GM23248 (cell line): Measurements from ENCODE around the gene FSTL1. TPM values are rescaled to one million over a fixed set of nuclear protein-coding genes. Genes with fewer than 3 reads are reported as not detected.
"Not testable (repeated sequence)": the region's sequence is repeated elsewhere in the genome, so short reads cannot be mapped to it uniquely, and the experiment has no call there.

Source experiments
- DNase-seq: peaks from one replicate; pipeline ENCODE4 v3.0.0-alpha.2; 2015
- H2AFZ ChIP-seq: fragments of 200-600 bp; sonication (generic); 2 replicates; pipeline ENCODE4 v1.6.1; 2016; ENCODE audit warnings: antibody characterized with exemption
- H3F3A ChIP-seq: fragments of 200-600 bp; sonication (generic); 2 replicates; pipeline ENCODE4 v1.6.1; 2016; ENCODE audit warnings: mild to moderate bottlenecking, antibody characterized with exemption, mixed run types; ENCODE audit not compliant: insufficient read depth
- H3K27ac ChIP-seq: fragments of 200-600 bp; sonication (generic); 2 replicates; pipeline ENCODE4 v1.5.1; 2016; ENCODE audit warnings: mild to moderate bottlenecking
- H3K27me3 ChIP-seq: fragments of 200-600 bp; sonication (generic); replicated peaks from 2 replicates; pipeline ENCODE4 v1.6.1; 2016; ENCODE audit warnings: mild to moderate bottlenecking; ENCODE audit not compliant: insufficient read depth
- H3K36me3 ChIP-seq: fragments of 200-600 bp; sonication (generic); 2 replicates; pipeline ENCODE4 v1.6.1; 2016; ENCODE audit warnings: low read depth, mild to moderate bottlenecking
- H3K4me1 ChIP-seq: fragments of 200-600 bp; sonication (generic); 2 replicates; pipeline ENCODE4 v1.6.1; 2016; ENCODE audit warnings: mild to moderate bottlenecking; ENCODE audit not compliant: insufficient read depth
- H3K4me2 ChIP-seq: fragments of 200-600 bp; sonication (generic); one replicate; pipeline ENCODE4 v1.6.1; 2016; ENCODE audit warnings: mild to moderate bottlenecking; ENCODE audit not compliant: unreplicated experiment
- H3K4me3 ChIP-seq: fragments of 200-600 bp; sonication (generic); 2 replicates; pipeline ENCODE4 v1.5.1; 2016; ENCODE audit warnings: mild to moderate bottlenecking
- H3K79me2 ChIP-seq: fragments of 200-600 bp; sonication (generic); 2 replicates; pipeline ENCODE4 v1.6.1; 2016; ENCODE audit warnings: mild to moderate bottlenecking; ENCODE audit not compliant: insufficient read depth
- H3K9ac ChIP-seq: fragments of 200-600 bp; sonication (generic); 2 replicates; pipeline ENCODE4 v1.6.1; 2016; ENCODE audit warnings: mild to moderate bottlenecking
- H3K9me2 ChIP-seq: fragments of 200-600 bp; sonication (generic); 2 replicates; pipeline ENCODE4 v1.6.1; 2016; ENCODE audit warnings: mixed run types, mild to moderate bottlenecking, moderate library complexity; ENCODE audit not compliant: insufficient read depth
- H3K9me3 ChIP-seq: fragments of 200-600 bp; sonication (generic); one replicate; pipeline ENCODE4 v1.6.1; 2017; ENCODE audit warnings: low read depth
- H4K20me1 ChIP-seq: fragments of 200-600 bp; sonication (generic); 2 replicates; pipeline ENCODE4 v1.6.0; 2016; ENCODE audit not compliant: insufficient read depth
- EZH2 ChIP-seq: fragments of 200-600 bp; sonication (generic); IDR thresholded peaks from 2 replicates; pipeline ENCODE4 v1.6.1; 2018; ENCODE audit warnings: antibody characterized with exemption, mild to moderate bottlenecking; ENCODE audit not compliant: insufficient read depth, poor library complexity, severe bottlenecking
- EZH2phosphoT487 ChIP-seq: fragments of 200-600 bp; sonication (generic); IDR thresholded peaks from 2 replicates; pipeline ENCODE4 v1.6.1; 2018; ENCODE audit warnings: antibody characterized with exemption, moderate library complexity, mild to moderate bottlenecking, low read depth; ENCODE audit not compliant: insufficient read depth
- WGBS, 2 experiments: methylation state at CpG; one replicate each; pipeline ENCODE4 v1.1.6; 2015 to 2017; ENCODE audit warnings: low lambda C conversion rate in 2 of 2, low coverage in 1 of 2; ENCODE audit errors: missing lambda C conversion rate in 2 of 2; 5-methylcytosine and 5-hydroxymethylcytosine counted together
- in situ Hi-C: fragments of 300-500 bp; cut with MboI; formaldehyde crosslinking; loops from 2 replicates; pipeline ENCODE4 v1.15.0; 2020
- polyA plus RNA-seq: library from polyadenylated mRNA; unstranded; fragments of >200 nt; fragmentation: Nextera tagmentation; extraction: Ambion mirVana; gene quantifications from 2 replicates; pipeline ENCODE4 v1.2.1, GENCODE V29; 2016
- total RNA-seq: library from RNA; depleted of rRNA; stranded (reverse); fragments of >200 nt; shearing (Covaris generic); gene quantifications from 2 replicates; pipeline ENCODE4 v1.2.3, GENCODE V29; 2014

FSTL1 gene
- total and polyA plus RNA-seq, 2 experiments from 2014 or later = 1,910 to 4,171 TPM

GRCh38 chr3:120382941-120383447, 67.8 kb downstream of the FSTL1 start:
- Histone ChIP-seq H3K4me2 (no peak overlapping the region), H4K20me1 (no peaks in the 10 kb centered on the region), H3K4me1 (no peaks in the 10 kb centered on the region), H3K79me2 (no peaks in the 10 kb centered on the region), H3K36me3 (no peaks in the 10 kb centered on the region), H3K9ac (no peak overlapping the region), H3K27ac (no peak overlapping the region), H3K4me3 (no peak overlapping the region), H3K9me3 (no peaks in the 10 kb centered on the region), H3K9me2 (no peaks in the 10 kb centered on the region), H3K27me3 (no peaks in the 10 kb centered on the region), H2AFZ (no peak overlapping the region), H3F3A (no peaks in the 10 kb centered on the region)
- WGBS, 2 experiments = 38 to 44% methylated on average over 2 of the region's 2 CpGs
- no peak for TF ChIP-seq EZH2phosphoT487
- TF ChIP-seq EZH2 = no peak
- no peak for DNase-seq
- in situ Hi-C loops = no loop called here

- no peak overlapping the region for H2AFZ ChIP-seq
- no peaks in the 10 kb centered on the region for H3F3A ChIP-seq
- TF ChIP-seq EZH2phosphoT487 = no peak
- TF ChIP-seq EZH2 = no peak
- H3K79me2 ChIP-seq = no peaks in the 10 kb centered on the region
- no peaks in the 10 kb centered on the region for H3K9me2 ChIP-seq
- no peaks in the 10 kb centered on the region for H4K20me1 ChIP-seq
- no peak for DNase-seq
- no peak overlapping the region for H3K27ac ChIP-seq
- in situ Hi-C loops = no loop called here
- no peak overlapping the region for H3K4me3 ChIP-seq
- no peaks in the 10 kb centered on the region for H3K4me1 ChIP-seq
- no peaks in the 10 kb centered on the region for H3K9me3 ChIP-seq
- no peak overlapping the region for H3K4me2 ChIP-seq
- H3K27me3 ChIP-seq = no peaks in the 10 kb centered on the region
- 67 to 68% methylated on average over 2 of the region's 2 CpGs for WGBS, 2 experiments
- H3K36me3 ChIP-seq = no peaks in the 10 kb centered on the region
- H3K9ac ChIP-seq = no peak overlapping the region
Measured at GRCh38 chr3:120381503-120381902, 69.3 kb downstream of the FSTL1 start.

DNA sequence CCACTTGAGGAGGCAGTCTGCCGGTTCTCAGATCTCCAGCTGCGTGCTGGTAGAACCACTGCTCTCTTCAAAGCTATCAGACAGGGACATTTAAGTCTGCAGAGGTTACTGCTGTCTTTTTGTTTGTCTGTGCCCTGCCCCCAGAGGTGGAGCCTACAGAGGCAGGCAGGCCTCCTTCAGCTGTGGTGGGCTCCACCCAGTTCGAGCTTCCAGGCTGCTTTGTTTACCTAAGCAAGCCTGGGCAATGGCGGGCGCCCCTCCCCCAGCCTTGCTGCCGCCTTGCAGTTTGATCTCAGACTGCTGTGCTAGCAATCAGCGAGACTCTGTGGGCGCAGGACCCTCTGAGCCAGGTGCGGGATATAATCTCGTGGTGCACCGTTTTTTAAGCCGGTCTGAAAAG, 72.8 kb downstream of the FSTL1 start:
- DNase-seq, H3K27me3 ChIP-seq, H3K79me2 ChIP-seq, H3K36me3 ChIP-seq, H4K20me1 ChIP-seq, H3K4me1 ChIP-seq, H3K4me2 ChIP-seq, H2AFZ ChIP-seq, H3K4me3 ChIP-seq, H3K27ac ChIP-seq, H3K9me3 ChIP-seq, in situ Hi-C loops, H3K9ac ChIP-seq, H3F3A ChIP-seq, H3K9me2 ChIP-seq: not testable (repeated sequence)
- 62 to 68% methylated on average over 6 to 9 of the region's 12 CpGs for WGBS, 2 experiments

DNA sequence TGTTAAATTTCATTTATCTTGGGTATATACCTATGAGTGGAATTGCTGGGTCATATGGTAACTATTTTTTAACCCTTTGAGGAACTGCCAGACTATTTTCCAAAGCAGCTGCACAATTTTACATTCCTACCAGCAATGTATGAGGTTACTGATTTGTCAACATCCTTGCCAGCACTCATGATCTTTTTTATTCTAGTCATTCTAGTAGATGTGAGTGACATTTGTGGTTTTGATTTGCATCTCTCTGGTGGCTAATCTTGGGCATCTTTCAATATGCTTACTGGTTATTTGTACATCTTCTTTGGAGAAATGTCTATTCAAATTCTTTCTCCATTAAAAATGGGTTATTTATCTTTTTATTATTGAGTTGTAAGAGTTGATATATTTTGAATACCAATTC, 80.3 kb downstream of the FSTL1 start:
- Histone ChIP-seq H3F3A (no peaks in the 10 kb centered on the region), H3K4me1 (no peaks in the 10 kb centered on the region), H3K9ac (no peak overlapping the region), H4K20me1 (no peaks in the 10 kb centered on the region), H3K79me2 (no peaks in the 10 kb centered on the region), H3K9me2 (no peaks in the 10 kb centered on the region), H3K4me3 (no peak overlapping the region), H3K9me3 (no peaks in the 10 kb centered on the region), H3K27ac (no peak overlapping the region), H3K36me3 (no peaks in the 10 kb centered on the region), H2AFZ (no peak overlapping the region), H3K27me3 (peaks cover 18% of the 10 kb centered on the region), H3K4me2 (no peak overlapping the region)
- in situ Hi-C loops = no loop called here
- no peak for DNase-seq
- no peak for TF ChIP-seq EZH2phosphoT487
- no peak for TF ChIP-seq EZH2

GRCh38 chr3:120369037-120369467, 81.7 kb downstream of the FSTL1 start:
- no peaks in the 10 kb centered on the region; the same call in 1 of the 2 replicates for H3K4me1 ChIP-seq
- no peak for TF ChIP-seq EZH2
- no peak for TF ChIP-seq EZH2phosphoT487
- no peaks in the 10 kb centered on the region for H3K36me3 ChIP-seq
- no peak overlapping the region for H3K4me2 ChIP-seq
- no peak overlapping the region for H2AFZ ChIP-seq
- H3K4me3 ChIP-seq = no peak overlapping the region
- H3K79me2 ChIP-seq = no peaks in the 10 kb centered on the region
- WGBS, 2 experiments = 21 to 47% methylated on average over 2 of the region's 2 CpGs
- no peak overlapping the region for H3K9ac ChIP-seq
- no peaks in the 10 kb centered on the region for H3K9me2 ChIP-seq
- no peaks in the 10 kb centered on the region for H3F3A ChIP-seq
- in situ Hi-C loops = no loop called here
- no peaks in the 10 kb centered on the region for H4K20me1 ChIP-seq
- H3K27me3 ChIP-seq = peaks cover 18% of the 10 kb centered on the region
- no peaks in the 10 kb centered on the region for H3K9me3 ChIP-seq
- H3K27ac ChIP-seq = no peak overlapping the region
- no peak for DNase-seq
